Measurements from ENCODE around the gene CEP85L. TPM values are rescaled to one million over a fixed set of nuclear protein-coding genes. Genes with fewer than 3 reads are reported as not detected.

The CEP85L gene
- total and polyA plus RNA-seq, 4 donors, result 1.1 to 21.3 (median 9.4) TPM

- Histone ChIP-seq H3K27me3 (ENCODE audit: control insufficient read depth in 1 of 2, insufficient read depth in 2 of 2, low read length in 1 of 2) (no peaks in the 10 kb centered on the region), H3K36me3 (ENCODE audit: control insufficient read depth in 1 of 2, insufficient read depth in 2 of 2, low read length in 1 of 2) (no peaks in the 10 kb centered on the region), H3K9me3 (ENCODE audit: control insufficient read depth, low read length) (no peaks in the 10 kb centered on the region), H3K4me3 (ENCODE audit: low read length in 2 of 2) (no peak overlapping the region), H3K27ac (ENCODE audit: low read depth in 1 of 2, low read length in 2 of 2) (no peak overlapping the region), H3K4me1 (ENCODE audit: control insufficient read depth in 1 of 2, insufficient read depth in 2 of 2, low read length in 2 of 2) (no peaks in the 10 kb centered on the region)
- DNase-seq, result peak; percentile 55 to 82
- intact Hi-C loops (cut with DNase I), result loop anchor here (2.0 to 10.0 kb wide), 5 partner anchors 37 to 642 kb away; no protein-coding TSS in a partner anchor
- peak; percentile 88 for ATAC-seq (ENCODE audit: low FRiP score)
- WGBS, 2 donors, result 37 to 40% methylated on average over 15 of the region's 15 CpGs
Observed at GRCh38 chr6:118618676-118619377, 32.6 kb downstream of the CEP85L start.

GRCh38 chr6:118617417-118617816 is 34.0 kb downstream of the CEP85L start:
- H3K27me3 ChIP-seq (ENCODE audit: control insufficient read depth in 1 of 2, insufficient read depth in 2 of 2, low read length in 1 of 2), result no peaks in the 10 kb centered on the region
- H3K4me1 ChIP-seq (ENCODE audit: control insufficient read depth in 1 of 2, insufficient read depth in 2 of 2, low read length in 2 of 2), result no peaks in the 10 kb centered on the region
- H3K36me3 ChIP-seq (ENCODE audit: control insufficient read depth in 1 of 2, insufficient read depth in 2 of 2, low read length in 1 of 2), result no peaks in the 10 kb centered on the region
- DNase-seq (no peak), ATAC-seq (ENCODE audit: low FRiP score) (no peak)
- intact Hi-C loops (cut with DNase I), result loop anchor here (5.0 to 10.0 kb wide), 4 partner anchors 35 to 640 kb away; no protein-coding TSS in a partner anchor
- WGBS, 2 donors, result 87 to 91% methylated on average over 11 of the region's 11 CpGs
- no peak overlapping the region for H3K27ac ChIP-seq (ENCODE audit: low read depth in 1 of 2, low read length in 2 of 2)
- H3K9me3 ChIP-seq (ENCODE audit: control insufficient read depth, low read length), result no peaks in the 10 kb centered on the region
- H3K4me3 ChIP-seq (ENCODE audit: low read length in 2 of 2), result no peak overlapping the region

GRCh38 chr6:118611334-118611733 is 40.1 kb downstream of the CEP85L start:
- no peak overlapping the region for H3K27ac ChIP-seq (ENCODE audit: low read depth in 1 of 2, low read length in 2 of 2)
- H3K9me3 ChIP-seq (ENCODE audit: control insufficient read depth, low read length), result no peaks in the 10 kb centered on the region
- H3K36me3 ChIP-seq (ENCODE audit: control insufficient read depth in 1 of 2, insufficient read depth in 2 of 2, low read length in 1 of 2), result no peaks in the 10 kb centered on the region
- ATAC-seq (ENCODE audit: low FRiP score) (no peak), DNase-seq (no peak)
- WGBS, 2 donors, result 96 to 98% methylated on average over 3 of the region's 3 CpGs
- no peaks in the 10 kb centered on the region for H3K27me3 ChIP-seq (ENCODE audit: control insufficient read depth in 1 of 2, insufficient read depth in 2 of 2, low read length in 1 of 2)
- intact Hi-C loops (cut with DNase I), result loop anchor here in 1 of 2 donors (10.0 kb wide), 1 partner anchor 107 kb away; no protein-coding TSS in a partner anchor
- no peaks in the 10 kb centered on the region for H3K4me1 ChIP-seq (ENCODE audit: control insufficient read depth in 1 of 2, insufficient read depth in 2 of 2, low read length in 2 of 2)
- H3K4me3 ChIP-seq (ENCODE audit: low read length in 2 of 2), result no peak overlapping the region

- no peaks in the 10 kb centered on the region for H3K36me3 ChIP-seq (ENCODE audit: control insufficient read depth in 1 of 2, insufficient read depth in 2 of 2, low read length in 1 of 2)
- H3K9me3 ChIP-seq (ENCODE audit: control insufficient read depth, low read length), result no peaks in the 10 kb centered on the region
- 66 to 69% methylated on average over 5 of the region's 5 CpGs for WGBS, 2 donors
- no peak overlapping the region for H3K27ac ChIP-seq (ENCODE audit: low read depth in 1 of 2, low read length in 2 of 2)
- no peaks in the 10 kb centered on the region for H3K27me3 ChIP-seq (ENCODE audit: control insufficient read depth in 1 of 2, insufficient read depth in 2 of 2, low read length in 1 of 2)
- intact Hi-C loops (cut with DNase I), result no loop called here
- ATAC-seq (ENCODE audit: low FRiP score), result no peak
- peaks cover 0 to 3% of the 10 kb centered on the region in 2 donors for H3K4me1 ChIP-seq (ENCODE audit: control insufficient read depth in 1 of 2, insufficient read depth in 2 of 2, low read length in 2 of 2)
- DNase-seq, result no peak
- no peak overlapping the region for H3K4me3 ChIP-seq (ENCODE audit: low read length in 2 of 2)
Observed at GRCh38 chr6:118606858-118607257, 44.5 kb downstream of the CEP85L start.

DNA sequence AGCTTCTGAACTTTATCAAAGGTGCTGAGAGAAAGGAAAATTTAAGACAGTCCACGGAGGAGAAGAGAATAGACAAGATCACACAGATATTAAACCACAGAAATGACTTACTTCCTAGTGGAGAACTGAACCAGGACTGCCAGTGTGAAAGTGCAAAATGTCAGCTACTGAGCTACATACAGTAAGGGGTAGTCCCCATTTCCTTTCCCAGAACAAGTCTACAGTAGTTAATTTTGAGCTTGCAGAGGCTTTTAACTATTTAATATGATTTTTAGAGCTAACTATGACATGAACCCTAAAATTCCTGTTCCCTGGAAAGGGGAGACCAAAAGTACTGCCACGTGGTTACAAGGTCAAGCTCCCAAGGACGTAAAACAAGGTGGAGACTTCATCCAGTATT is 45.1 kb downstream of the CEP85L start:
- H3K27ac ChIP-seq (ENCODE audit: low read depth in 1 of 2, low read length in 2 of 2), result no peak overlapping the region
- intact Hi-C loops (cut with DNase I), result no loop called here
- DNase-seq (no peak), ATAC-seq (ENCODE audit: low FRiP score) (no peak)
- H3K36me3 ChIP-seq (ENCODE audit: control insufficient read depth in 1 of 2, insufficient read depth in 2 of 2, low read length in 1 of 2), result no peaks in the 10 kb centered on the region
- H3K4me3 ChIP-seq (ENCODE audit: low read length in 2 of 2), result no peak overlapping the region
- WGBS, 2 donors, result 71 to 72% methylated on average over 3 of the region's 3 CpGs
- H3K27me3 ChIP-seq (ENCODE audit: control insufficient read depth in 1 of 2, insufficient read depth in 2 of 2, low read length in 1 of 2), result no peaks in the 10 kb centered on the region
- H3K4me1 ChIP-seq (ENCODE audit: control insufficient read depth in 1 of 2, insufficient read depth in 2 of 2, low read length in 2 of 2), result peaks cover 0 to 3% of the 10 kb centered on the region in 2 donors
- H3K9me3 ChIP-seq (ENCODE audit: control insufficient read depth, low read length), result no peaks in the 10 kb centered on the region

DNA sequence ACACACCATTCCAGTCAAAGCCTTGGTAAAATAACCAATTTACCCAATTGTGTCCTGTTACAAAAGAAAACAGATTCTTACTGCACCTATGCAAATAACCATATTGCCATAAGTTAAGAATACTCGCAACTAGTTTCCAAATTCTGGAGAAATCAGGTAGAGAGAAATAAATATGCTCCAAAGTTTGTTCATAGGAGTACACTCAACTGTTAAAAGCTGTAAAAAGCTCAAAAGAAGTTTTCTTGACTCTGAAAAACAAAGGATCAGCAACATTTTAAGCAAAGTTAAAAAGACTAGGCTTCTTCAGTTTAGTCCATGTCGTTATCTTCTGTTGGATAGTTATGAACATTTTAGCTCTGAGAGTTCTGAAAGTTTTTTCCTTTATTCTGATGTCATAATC is 48.0 kb downstream of the CEP85L start:
- Histone ChIP-seq H3K4me1 (ENCODE audit: control insufficient read depth in 1 of 2, insufficient read depth in 2 of 2, low read length in 2 of 2) (peaks cover 0 to 3% of the 10 kb centered on the region in 2 donors), H3K9me3 (ENCODE audit: control insufficient read depth, low read length) (no peaks in the 10 kb centered on the region), H3K36me3 (ENCODE audit: control insufficient read depth in 1 of 2, insufficient read depth in 2 of 2, low read length in 1 of 2) (no peaks in the 10 kb centered on the region), H3K27me3 (ENCODE audit: control insufficient read depth in 1 of 2, insufficient read depth in 2 of 2, low read length in 1 of 2) (no peaks in the 10 kb centered on the region), H3K4me3 (ENCODE audit: low read length in 2 of 2) (no peak overlapping the region), H3K27ac (ENCODE audit: low read depth in 1 of 2, low read length in 2 of 2) (no peak overlapping the region)
- intact Hi-C loops (cut with DNase I), result no loop called here
- DNase-seq, result no peak
- 98 to 100% methylated on average over 2 of the region's 2 CpGs for WGBS, 2 donors
- ATAC-seq (ENCODE audit: low FRiP score), result no peak

DNA sequence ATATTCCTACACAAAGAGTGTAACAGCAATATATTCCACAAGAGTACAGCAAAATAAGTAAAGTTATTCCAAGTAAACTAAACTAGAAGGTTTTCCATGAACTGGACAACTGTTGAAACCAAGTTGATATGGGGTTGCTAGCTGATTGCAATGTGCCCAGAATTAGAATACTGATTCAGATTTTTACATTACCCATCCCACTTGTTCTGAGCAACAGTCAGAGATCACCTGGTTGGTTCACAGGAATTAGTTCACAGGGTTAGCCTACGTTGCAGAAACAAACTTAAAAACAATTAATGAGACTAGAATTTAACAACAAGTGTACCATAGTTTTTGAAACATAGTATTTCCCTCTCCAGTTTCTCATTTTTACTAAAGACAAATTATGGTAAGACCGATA is 49.1 kb downstream of the CEP85L start:
- Histone ChIP-seq H3K27me3 (ENCODE audit: control insufficient read depth in 1 of 2, insufficient read depth in 2 of 2, low read length in 1 of 2) (no peaks in the 10 kb centered on the region), H3K4me1 (ENCODE audit: control insufficient read depth in 1 of 2, insufficient read depth in 2 of 2, low read length in 2 of 2) (peaks cover 0 to 3% of the 10 kb centered on the region in 2 donors), H3K27ac (ENCODE audit: low read depth in 1 of 2, low read length in 2 of 2) (no peak overlapping the region), H3K9me3 (ENCODE audit: control insufficient read depth, low read length) (no peaks in the 10 kb centered on the region), H3K36me3 (ENCODE audit: control insufficient read depth in 1 of 2, insufficient read depth in 2 of 2, low read length in 1 of 2) (no peaks in the 10 kb centered on the region), H3K4me3 (ENCODE audit: low read length in 2 of 2) (no peak overlapping the region)
- no peak for ATAC-seq (ENCODE audit: low FRiP score)
- 89 to 94% methylated on average over 2 of the region's 2 CpGs for WGBS, 2 donors
- no peak for DNase-seq
- intact Hi-C loops (cut with DNase I), result no loop called here

- 72 to 86% methylated on average over 2 of the region's 2 CpGs for WGBS, 2 donors
- intact Hi-C loops (cut with DNase I), result no loop called here
- H3K4me3 ChIP-seq (ENCODE audit: low read length in 2 of 2), result no peak overlapping the region
Observed at GRCh38 chr6:118598324-118598723, 53.1 kb downstream of the CEP85L start.

GRCh38 chr6:118597636-118598035 is 53.8 kb downstream of the CEP85L start:
- ATAC-seq (ENCODE audit: low FRiP score) (no peak), DNase-seq (no peak)
- Histone ChIP-seq H3K36me3 (ENCODE audit: control insufficient read depth in 1 of 2, insufficient read depth in 2 of 2, low read length in 1 of 2) (no peaks in the 10 kb centered on the region), H3K4me1 (ENCODE audit: control insufficient read depth in 1 of 2, insufficient read depth in 2 of 2, low read length in 2 of 2) (no peaks in the 10 kb centered on the region), H3K27ac (ENCODE audit: low read depth in 1 of 2, low read length in 2 of 2) (no peak overlapping the region), H3K4me3 (ENCODE audit: low read length in 2 of 2) (no peak overlapping the region), H3K27me3 (ENCODE audit: control insufficient read depth in 1 of 2, insufficient read depth in 2 of 2, low read length in 1 of 2) (no peaks in the 10 kb centered on the region), H3K9me3 (ENCODE audit: control insufficient read depth, low read length) (no peaks in the 10 kb centered on the region)
- intact Hi-C loops (cut with DNase I), result no loop called here
- 48 to 73% methylated on average over 3 of the region's 3 CpGs for WGBS, 2 donors

More at GRCh38 chr6:118598324-118598723, 53.1 kb downstream of the CEP85L start:
- DNase-seq (no peak), ATAC-seq (ENCODE audit: low FRiP score) (no peak)
- Histone ChIP-seq H3K36me3 (ENCODE audit: control insufficient read depth in 1 of 2, insufficient read depth in 2 of 2, low read length in 1 of 2) (no peaks in the 10 kb centered on the region), H3K27me3 (ENCODE audit: control insufficient read depth in 1 of 2, insufficient read depth in 2 of 2, low read length in 1 of 2) (no peaks in the 10 kb centered on the region), H3K4me1 (ENCODE audit: control insufficient read depth in 1 of 2, insufficient read depth in 2 of 2, low read length in 2 of 2) (no peaks in the 10 kb centered on the region), H3K9me3 (ENCODE audit: control insufficient read depth, low read length) (no peaks in the 10 kb centered on the region), H3K27ac (ENCODE audit: low read depth in 1 of 2, low read length in 2 of 2) (no peak overlapping the region)
